NK-92 treated with Interleukin-12 subunit alpha and Interleukin-12 subunit beta, amount 100 ng/mL, for 24 hours (cell line): ENCODE data around the gene YBEY.
"Not testable (repeated sequence)": the region's sequence is repeated elsewhere in the genome, so short reads cannot be mapped to it uniquely, and the experiment has no call there.

Source experiments
- DNase-seq: peaks from one replicate; lab custom pipeline; 2025; lab: John Stamatoyannopoulos, UW

The YBEY gene

DNA sequence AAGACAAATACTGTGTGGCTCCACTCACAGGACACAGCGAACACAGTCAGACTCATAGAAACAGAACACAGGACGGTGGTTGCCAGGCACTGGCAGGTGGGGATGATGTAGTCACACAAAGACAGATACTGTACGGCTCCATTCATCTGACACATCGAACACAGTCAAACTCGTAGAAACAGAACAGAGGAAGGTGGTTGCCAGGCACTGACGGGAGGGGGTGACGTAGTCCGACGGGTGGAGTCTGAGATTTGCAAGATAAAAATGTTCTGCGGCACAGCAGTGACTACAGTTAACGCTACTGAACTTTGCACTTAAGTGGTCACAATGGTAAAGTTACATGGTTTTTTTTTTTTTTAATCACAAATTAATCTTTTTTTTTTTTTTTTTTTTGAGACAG lies 18.8 kb downstream of the YBEY start:
- DNase-seq: no peak

DNA sequence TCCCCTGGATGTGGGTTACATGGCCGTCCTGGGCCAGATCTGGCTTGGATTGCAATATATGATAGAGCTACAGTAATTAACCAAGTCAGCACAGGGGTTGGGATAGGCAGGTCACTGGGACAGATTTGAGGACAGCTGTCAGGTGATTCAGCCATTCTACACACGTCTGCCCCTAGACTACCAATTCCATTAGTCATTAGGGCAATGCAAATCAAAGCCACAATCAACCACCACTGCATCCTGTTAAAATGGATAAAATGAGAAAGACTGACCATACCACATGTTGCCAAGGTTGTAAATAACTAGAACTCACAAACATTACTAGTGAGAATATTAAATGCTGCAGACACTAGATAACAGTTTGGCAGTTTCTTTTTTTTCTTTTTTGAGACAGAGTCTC lies 21.5 kb downstream of the YBEY start:
- DNase-seq: no peak

DNA sequence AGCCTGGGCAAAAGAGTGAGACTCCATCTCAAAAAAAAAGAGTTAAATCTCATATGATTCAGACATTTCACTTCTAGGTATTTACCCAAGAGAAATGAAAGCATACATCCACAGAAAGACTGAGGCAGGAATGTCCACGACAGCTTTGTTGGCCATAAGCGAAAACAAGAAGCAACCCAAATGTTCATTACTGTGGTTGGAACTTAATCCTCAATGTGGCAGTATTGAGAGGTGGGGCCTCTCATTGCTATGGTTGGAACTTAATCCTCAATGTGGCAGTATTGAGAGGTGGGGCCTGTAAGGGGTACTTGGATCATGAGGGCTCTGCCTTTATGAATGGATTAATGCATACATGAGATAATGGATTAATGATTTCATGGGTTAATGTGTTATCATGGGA lies 22.3 kb downstream of the YBEY start:
- no peak for DNase-seq

DNA sequence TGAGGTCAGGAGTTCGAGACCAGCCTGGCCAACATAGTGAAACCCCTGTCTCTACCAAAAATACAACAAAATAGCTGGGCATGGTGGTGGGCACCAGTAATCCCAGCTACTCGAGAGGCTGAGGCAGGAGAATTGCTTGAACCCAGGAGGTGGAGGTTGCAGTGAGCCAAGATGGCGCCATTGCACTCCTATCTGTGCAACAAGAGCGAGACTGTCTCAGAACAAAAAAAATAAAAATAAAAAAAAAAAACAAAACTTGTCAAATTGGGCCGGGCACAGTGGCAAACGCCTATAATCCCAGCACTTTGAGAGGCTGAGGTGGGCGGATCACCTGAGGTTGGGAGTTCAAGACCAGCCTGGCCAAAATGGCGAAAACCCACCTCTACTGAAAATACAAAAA lies 24.1 kb downstream of the YBEY start:
- DNase-seq: not testable (repeated sequence)

DNA sequence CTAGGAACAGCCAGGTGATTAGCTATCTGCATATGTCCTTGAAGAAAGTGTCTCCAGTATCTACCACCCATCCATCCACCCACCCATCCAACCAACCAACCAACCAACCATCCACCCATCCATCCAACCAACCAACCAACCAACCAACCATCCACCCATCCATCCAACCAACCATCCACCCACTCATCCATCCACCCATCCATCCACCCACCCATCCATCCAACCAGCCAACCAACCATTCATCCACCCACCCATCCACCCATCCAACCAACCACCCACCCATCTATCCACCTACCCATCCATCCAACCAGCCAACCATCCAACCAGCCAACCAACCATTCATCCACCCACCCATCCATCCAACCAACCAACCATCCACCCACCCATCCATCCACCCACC lies 25.4 kb downstream of the YBEY start:
- DNase-seq: no peak

DNA sequence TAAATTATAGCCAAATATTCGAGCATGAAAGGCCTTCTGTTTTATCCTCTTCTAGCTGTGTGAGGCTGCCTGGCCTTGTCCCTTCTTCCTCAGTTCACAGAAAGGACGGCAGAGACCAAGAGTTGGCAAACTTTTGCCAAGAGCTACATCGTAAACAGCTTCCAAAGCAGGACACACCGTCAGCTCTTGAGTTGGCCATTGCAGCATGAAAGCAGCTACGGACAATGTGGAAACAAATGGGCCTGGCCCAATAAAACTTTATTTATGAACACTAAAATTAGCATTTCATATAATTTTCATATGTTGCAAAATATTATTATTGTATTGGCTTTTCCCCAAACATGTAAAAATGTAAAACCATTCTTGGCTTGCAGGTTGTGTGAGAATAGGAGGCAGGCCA lies 26.8 kb downstream of the YBEY start:
- no peak for DNase-seq

DNA sequence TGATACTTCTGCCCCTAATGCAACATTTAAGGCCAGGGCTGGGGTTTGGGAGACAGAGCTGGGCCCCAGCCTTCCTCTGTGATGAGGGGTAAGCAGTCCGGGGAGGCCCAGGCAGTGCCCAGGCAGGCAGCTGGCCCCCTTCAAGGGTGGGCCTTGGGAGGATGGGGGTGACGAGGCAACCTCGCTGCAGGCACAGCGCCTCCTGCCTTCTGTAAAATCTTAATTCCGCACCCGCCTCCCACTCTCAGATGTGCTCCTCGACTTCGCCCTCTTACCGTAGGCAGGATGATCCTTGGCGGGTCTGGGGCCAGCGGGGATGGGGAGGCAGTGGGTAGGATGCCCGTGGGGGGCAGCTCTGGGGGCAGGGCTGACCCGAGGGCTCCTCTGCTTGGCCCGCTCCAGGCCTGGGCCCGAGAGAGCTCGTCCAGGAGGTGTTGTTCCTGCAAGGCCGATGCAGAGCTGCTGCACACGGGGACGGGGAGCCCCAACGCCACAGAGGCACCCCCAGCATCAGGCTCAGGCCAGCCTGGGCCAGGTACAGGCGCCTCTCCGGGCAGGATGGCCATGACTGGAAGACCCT lies 28.4 kb downstream of the YBEY start:
- DNase-seq: no peak

DNA sequence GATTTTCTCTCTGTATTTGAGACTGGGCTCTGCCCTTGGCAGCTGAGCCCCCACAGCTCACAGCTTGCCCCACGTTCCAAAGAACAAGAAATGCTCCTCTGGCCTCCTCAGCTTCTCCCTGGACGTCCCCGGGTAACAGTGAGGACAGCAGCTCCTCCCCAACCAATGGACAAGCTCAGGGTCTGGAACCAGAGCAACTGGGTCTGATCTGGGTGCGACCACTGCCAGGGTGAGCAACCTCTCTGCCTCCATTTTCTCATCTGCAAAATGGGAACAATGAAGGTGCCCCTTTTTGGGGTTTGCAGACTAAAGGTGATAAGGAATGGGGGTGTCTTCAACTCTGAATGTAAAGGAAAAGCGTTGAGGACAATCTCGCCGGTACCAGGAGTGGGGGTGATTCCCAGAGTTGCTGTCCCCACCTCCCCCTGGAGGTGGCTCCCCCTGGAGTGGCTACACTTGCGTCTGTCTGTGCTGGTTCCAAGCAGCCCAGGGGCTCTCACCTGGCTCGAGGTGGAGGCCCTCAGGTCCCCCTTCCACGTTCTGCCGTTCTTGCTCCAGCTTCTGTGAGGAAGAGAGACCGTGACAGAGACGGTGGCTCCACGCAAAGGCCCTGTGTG lies 30.7 kb downstream of the YBEY start:
- DNase-seq: no peak

DNA sequence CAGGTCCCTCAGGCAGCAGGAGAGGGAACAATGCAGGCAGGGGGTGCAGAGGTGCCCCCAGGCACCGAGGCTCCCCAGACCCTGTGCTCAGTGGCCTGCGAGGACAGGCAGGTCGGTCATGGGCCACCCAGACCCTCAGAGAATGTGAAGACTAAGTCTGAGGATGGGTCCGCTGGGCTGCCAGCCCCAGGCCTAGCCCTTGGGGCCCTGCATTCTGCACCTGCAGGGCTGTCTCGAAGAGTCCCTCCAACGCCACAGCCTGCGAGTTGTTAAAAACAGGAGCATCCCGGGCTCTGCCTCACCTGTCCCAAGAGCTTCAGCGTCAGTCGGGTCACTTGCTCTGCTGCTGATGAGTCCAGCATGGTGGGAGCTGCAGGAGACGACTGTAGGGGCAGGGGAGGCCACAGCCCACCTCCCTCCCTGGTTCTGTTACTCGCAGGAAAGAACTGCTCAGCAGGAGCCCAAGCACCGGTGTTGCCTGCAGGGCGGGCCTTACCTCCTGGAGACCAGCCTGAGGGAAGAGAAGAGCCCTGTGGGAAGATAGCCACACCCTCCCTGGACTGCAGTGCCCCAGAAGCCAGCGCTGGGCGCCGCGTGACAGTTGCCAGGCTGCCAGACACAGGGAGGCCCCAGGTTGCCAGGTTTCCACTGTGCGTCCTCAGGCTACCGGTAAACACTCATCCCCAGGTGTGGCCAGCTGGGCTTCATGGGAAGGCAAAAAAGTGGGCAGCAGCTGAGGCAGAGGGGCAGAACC lies 31.7 kb downstream of the YBEY start:
- DNase-seq: no peak

DNA sequence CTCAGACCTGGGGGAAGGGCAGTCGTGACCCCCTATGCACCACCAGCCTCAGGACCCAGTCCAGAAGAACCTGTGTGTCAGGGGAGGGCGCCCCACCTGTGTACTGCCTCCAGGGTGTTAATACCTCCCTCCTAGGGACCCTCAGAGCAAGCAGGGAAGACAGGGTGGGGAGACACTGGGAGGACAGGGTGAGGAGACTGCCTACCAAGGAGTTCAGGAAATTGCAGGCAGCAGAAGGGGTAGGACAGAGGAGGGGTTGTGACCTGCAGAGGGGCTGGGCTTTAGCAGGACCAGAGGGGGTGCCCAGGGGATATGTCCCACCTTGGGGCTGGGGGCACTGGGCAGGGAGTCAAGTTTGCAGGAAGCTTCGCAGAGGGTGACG lies 32.3 kb downstream of the YBEY start:
- DNase-seq: no peak

DNA sequence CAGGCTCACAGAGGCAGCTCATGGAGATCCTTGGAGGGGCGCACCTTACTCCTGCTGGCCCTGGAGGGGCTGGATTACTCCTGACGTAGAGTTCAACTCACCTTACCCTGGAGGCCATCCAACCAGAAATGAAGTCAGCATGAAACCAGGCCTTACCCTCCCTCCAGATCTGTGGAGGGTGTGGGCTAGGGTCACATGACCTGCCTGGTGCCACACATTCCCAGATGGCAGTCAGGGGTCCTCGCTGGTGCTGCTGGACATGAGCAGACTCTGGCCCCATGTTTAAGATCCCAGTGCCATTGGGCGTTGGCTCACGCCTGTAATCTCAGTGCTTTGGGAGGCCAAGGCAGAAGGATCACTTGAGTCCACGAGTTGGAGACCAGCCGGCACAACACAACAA lies 33.0 kb downstream of the YBEY start:
- DNase-seq: no peak

DNA sequence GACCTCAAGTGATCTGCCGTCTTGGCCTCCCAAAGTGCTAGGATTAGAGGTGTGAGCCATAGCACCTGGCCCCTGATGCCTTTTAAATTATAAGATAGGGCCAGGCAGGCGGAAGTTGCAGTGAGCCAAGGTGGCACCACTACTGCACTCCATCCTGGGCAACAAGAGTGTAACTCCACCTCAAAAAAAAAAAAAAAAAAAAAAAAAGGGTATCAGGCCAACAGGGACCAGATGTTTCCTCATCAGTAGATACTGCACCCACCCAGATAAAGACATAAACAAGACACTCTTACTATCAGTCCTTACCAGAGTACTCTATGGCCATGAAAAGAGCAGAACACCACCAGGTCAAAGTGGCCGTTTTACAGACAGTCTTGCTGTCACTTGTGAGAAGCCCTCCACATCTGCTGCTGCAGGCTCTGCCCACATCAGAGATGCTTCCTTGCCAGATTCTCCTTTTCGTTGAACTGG lies 34.2 kb downstream of the YBEY start:
- no peak for DNase-seq

DNA sequence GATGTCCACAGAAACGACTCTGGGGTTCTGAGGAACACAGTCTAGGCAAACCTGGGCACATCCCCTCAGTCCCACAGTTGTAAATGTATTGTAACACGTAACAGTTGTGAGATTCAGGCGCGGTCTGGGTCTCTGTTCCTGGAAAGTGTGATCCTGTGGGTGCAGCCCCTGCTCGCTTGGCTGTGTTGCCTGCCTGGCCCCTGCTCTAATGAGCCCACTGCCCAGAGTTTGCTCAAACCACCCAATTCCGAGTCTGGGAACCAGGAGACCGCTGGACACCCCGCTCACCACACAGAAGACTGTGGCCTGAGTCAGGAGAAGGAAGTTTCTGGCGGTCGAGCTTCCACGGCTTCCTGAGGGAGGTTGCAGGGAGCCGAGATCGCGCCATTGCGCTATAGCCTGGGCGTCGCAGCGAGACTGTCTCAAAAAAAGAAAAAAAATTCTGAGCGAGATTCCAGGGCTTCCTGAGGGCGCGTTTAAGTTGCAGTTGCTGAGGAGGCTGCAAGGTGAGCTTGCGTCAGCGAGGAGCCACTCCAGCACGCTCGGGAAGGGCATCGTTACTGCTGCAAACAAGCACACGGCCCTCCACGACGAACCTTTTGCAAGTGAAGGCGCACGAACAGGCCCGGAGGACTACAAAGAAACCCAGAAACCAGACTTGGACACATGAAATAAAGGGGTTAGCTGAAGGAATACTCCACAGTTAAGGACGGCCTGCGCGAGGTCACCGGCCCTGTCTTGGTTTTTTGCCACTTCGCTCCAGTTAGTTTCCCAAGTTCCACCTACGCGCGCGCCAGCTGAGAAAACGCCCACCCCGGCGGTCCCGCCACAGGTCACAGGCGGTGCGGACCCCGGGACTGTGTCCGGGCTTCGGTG lies 36.4 kb downstream of the YBEY start:
- DNase-seq: no peak

DNA sequence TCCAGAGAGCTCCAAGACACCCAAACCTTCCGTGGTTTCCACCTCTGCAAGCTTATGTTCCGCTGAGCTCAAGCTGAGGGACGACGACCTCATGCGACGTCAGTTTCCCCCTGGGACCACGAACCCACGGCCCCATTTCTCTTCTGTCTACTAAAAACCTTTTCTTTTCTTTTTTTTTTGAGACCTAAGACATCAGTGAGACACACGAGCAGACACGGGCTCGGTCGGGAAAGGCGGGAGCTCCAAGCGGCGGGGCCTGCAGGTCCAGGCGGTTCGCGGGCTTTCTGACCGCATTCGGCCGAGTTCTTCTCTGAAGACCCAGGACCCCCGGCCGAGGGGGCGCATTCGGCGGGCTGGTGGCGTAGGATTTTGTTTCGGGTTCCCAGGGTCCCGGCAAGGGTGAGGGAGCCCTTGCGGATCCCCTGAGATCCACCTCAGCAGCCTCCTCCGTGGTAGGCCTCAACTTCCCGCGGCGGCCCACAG lies 37.1 kb downstream of the YBEY start:
- no peak for DNase-seq

DNA sequence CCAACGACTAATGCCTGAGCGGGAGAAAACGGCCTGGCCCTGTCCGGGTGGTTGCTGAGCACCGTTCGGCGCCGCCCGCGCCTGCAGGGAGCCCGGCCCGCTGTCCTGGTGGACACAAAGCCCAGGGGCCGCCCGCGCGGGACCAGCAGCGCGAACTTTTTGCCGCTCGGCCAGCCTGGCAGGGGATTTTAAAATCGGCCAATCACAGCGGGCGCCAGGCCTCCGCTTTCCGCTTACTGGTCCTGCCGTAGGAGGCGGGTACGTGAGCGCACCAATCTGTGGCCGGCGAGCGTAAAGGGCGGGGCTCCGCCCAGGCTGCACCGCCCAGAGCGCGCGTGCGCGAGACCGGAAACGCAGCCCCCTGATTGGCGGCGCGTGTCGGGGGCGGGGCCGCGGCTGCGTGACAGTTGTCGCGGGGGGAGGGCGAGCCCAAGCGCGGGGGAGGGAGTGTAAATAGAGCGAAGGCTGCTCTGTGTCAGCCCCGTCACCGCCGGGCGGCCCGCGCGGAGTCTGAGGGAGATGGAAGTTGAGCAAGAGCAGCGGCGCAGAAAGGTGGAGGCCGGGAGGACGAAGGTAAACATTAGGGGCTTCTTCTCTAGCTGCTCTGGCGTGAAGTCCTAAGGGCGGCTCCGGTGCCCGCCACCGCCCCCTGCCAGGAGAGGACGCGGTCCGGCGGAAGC lies 37.7 kb downstream of the YBEY start, which contains the start of the genes C21orf58 and PCNT:
Gene C21orf58 (minus strand): TSS at position 161 of the 680 bp plus-strand sequence. CDS start 1,132 bp downstream, outside the sequence.
Gene PCNT (plus strand): TSS at position 447 of the 680 bp plus-strand sequence. CDS start 73 bp downstream, at position 520.
- DNase-seq: peak; percentile 96

DNA sequence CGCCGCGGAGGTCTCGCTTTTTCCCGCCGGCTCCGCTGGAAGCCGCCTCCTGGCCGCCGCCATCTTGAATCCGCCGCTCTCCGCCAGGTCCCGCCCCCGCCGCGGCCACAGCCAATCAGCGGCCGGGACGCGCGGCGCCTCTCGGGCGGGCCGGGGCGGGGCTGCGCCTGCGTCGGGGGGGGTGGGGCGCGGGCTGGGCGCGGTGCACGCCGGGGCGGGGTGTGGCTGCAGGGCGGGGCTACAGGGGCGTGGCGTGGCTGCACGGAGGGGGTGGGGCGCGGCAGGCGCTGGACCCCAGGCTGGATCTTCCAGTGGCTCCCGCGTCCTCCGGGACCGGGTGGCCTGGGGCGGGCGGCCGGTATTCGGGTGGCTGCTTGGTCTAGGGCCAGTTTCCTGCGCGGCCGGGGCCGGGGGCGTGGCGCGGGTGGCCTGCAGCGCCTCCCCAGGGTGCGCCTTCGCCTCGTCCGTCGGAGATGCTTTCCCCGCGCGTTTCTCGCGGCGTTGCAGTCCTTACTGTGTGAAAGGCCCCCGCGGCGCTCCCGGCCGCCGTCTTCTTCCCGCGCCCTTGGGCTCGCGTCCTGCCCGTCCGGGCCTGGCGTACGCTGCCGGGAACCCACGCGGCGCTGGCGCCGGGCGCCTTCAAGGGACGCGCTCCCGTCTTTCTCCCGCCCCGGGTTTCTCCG lies 38.4 kb downstream of the YBEY start:
- DNase-seq: peak; percentile 83

DNA sequence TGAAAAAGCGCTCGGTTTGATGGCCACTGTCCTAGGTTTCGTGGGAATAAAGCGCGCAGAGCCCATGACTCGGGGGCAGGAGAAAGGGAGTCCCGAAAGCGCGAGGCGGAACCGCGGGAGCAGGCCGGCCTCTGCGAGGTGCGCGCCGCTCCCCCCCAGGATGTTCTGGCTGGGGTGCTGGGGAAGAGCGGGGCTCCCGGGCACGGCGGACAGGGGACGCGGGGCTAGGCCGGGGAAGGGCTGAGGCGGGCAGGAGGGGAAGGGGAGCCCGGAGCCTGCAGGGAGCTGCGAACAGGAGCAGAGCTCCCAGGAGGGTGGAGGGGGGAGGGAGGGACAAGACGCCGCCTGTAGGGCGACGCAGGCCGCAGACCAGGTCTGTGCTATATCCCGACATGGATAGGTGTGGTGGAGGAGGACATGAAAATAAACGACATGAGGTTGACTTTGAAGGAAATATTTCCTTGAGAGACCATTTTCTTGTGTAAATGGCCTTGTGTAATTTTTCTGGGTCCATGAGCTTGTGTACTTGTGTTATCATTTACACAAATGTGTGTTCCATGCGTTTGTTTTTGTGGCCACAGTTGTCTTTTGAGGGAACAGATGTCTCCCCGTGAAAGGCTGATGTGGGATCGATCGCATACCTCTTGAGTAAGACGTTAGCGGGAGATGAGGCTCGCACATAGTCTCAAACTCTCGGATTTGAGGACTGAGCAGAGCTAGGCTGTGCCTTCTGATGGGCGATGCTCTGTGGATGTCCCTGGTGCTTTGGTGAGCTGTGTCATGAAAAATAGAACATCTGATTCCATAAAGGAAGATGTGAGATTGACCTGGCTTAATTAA lies 39.2 kb downstream of the YBEY start:
- peak; percentile 11 for DNase-seq

DNA sequence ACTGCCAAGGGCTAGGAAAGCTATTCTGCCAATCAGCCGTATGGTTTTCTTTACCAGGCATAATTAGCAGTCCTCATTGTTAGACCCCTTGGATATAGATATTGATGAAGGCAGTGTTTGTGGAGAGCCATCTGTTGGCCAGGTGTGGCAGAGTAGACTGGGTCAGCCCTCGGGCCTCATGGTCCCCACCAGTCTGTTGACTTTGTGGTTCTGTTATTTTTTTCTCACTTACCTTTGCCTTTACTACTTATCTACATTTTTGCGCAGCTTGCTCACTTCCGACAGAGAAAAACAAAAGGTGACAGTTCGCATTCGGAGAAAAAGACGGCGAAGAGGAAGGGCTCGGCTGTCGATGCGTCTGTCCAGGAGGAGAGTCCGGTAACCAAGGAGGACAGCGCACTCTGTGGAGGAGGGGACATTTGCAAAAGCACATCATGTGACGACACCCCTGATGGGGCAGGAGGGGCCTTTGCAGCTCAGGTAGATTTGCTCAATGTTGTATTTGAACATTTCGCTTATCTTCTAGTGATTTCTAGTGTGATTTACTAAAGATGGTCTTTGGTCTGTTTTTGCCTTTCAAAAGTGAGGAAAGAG lies 40.1 kb downstream of the YBEY start:
- no peak for DNase-seq

DNA sequence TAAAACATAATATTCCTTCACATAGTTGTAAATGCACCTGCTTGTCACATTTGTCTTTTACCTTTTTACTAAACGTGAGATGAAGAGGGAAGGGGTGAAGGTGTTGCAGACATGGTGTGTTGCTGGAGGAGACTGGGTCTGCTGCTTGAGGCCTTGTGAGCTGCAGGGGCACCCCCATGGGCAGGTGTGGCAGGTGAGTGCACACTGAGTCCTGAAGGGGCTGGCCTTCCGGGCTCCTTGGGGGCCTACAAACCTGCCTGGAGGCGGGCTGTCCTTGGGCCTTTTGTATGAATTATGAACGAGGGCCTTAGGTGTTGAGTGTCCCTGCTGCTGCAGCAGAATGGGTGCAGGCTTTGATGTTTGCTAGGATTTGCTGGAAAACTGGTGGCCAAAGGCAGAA lies 41.6 kb downstream of the YBEY start:
- no peak for DNase-seq

DNA sequence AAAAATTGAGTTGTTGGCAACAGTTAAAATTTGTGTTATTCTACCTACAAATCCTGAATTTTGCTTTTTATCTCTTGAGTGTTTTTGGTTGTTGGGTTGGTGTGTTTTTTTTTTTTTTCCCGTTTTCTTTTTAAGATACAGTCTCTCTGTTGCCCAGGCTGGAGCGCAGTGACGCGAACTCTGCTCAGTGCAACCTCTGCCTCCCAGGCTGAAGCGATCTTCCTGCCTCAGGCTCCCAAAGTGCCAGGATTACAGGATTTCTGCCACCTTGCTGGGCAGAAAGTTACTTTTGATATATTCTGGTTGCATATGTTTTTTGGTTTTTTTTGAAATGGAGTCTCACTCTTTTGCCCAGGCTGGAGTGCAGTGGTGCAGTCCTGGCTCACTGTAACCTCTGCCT lies 42.0 kb downstream of the YBEY start:
- DNase-seq: no peak
